Heart left ventricle (tissue), 16 donors: ENCODE results near the gene CHIC2. TPM values are rescaled to one million over a fixed set of nuclear protein-coding genes. Genes with fewer than 3 reads are reported as not detected.

ENCODE experiments used
- ATAC-seq, 4 donors: fragments of 200-7000 bp; cut with Tn5 transposase; one replicate each; pipeline ENCODE4 v1.9.1; 2020 to 2022; ENCODE audit warnings: moderate library complexity in 4 of 4, mild to moderate bottlenecking in 3 of 4, moderate number of reproducible peaks in 1 of 4
- DNase-seq, 5 donors: peaks; one replicate each; pipeline ENCODE4 v3.0.0-alpha.2; 2020
- H3K27ac ChIP-seq, 12 donors: fragments of 200-600 bp; sonication (generic) in 4 of 12; one replicate each; pipeline versions ENCODE4 v1.5.0 to v1.8.0; 2016 to 2022; ENCODE audit warnings: mild to moderate bottlenecking in 2 of 12
- H3K27me3 ChIP-seq, 9 donors: fragments of 200-600 bp; sonication (generic) in 2 of 9; one replicate each; pipeline versions ENCODE4 v1.5.1 to v1.8.0; 2016 to 2022; ENCODE audit warnings: mild to moderate bottlenecking in 3 of 9
- H3K36me3 ChIP-seq, 9 donors: fragments of 200-600 bp; sonication (generic) in 2 of 9; one replicate each; pipeline versions ENCODE4 v1.5.0 to v1.8.0; 2018 to 2022; ENCODE audit warnings: mild to moderate bottlenecking in 2 of 9
- H3K4me1 ChIP-seq, 12 donors: fragments of 200-600 bp; sonication (generic) in 4 of 12; one replicate each; pipeline versions ENCODE4 v1.5.0 to v1.8.0; 2016 to 2022; ENCODE audit warnings: mild to moderate bottlenecking in 3 of 12
- H3K4me3 ChIP-seq, 12 donors: fragments of 200-600 bp; sonication (generic) in 4 of 12; one replicate each; pipeline versions ENCODE4 v1.5.0 to v1.8.0; 2017 to 2022; ENCODE audit warnings: mild to moderate bottlenecking in 9 of 12, moderate library complexity in 4 of 12
- H3K9me3 ChIP-seq, 12 donors: fragments of 200-600 bp; sonication (generic) in 4 of 12; one replicate each; pipeline versions ENCODE4 v1.5.0 to v1.8.0; 2016 to 2022; ENCODE audit warnings: mild to moderate bottlenecking in 1 of 12
- CTCF ChIP-seq, 12 donors: fragments of 200-600 bp; sonication (generic) in 4 of 12; IDR thresholded peaks; one replicate each; pipeline versions ENCODE4 v1.5.0 to v1.8.0; 2018 to 2022; ENCODE audit warnings: antibody characterized with exemption in 12 of 12, mild to moderate bottlenecking in 5 of 12
- POLR2A ChIP-seq, 2 donors: fragments of 450-650 bp; IDR thresholded peaks; one replicate each; pipeline ENCODE4 v1.6.1; 2017; ENCODE audit warnings: antibody characterized with exemption in 2 of 2, mild to moderate bottlenecking in 2 of 2, moderate library complexity in 2 of 2
- WGBS, 4 donors: extraction: QIAGEN DNeasy Blood & Tissue Kit in 2 of 4; methylation state at CpG; one replicate each; pipeline versions ENCODE4 v1.1.5 to v1.1.7; 2013 to 2018; 5-methylcytosine and 5-hydroxymethylcytosine counted together
- intact Hi-C, 10 donors: fragments of 100-400 bp; cut with DNase I; formaldehyde crosslinking; loops; one replicate each; pipeline versions ENCODE4 v1.11.1 to v1.14.2; 2022
- polyA plus RNA-seq, 2 donors: library from polyadenylated mRNA; stranded (reverse); fragments of 200-250 nt; gene quantifications; one replicate each; pipeline ENCODE4 v1.2.3, GENCODE V29; 2013
- total RNA-seq, 9 donors: library from RNA; depleted of rRNA in 2 of 9; stranded (reverse); fragments of >200 nt in 2 of 9; fragmentation: NEBNext Ultra II Directional in 3 of 9; extraction: Animal tissue kit (Norgen Biotek cat#: 25700) in 3 of 9; gene quantifications; one replicate each; pipeline versions ENCODE4 v1.1.0 to v1.2.4, GENCODE V29; 2016 to 2023
- donor health status: ischemic (EF 13 %, LVEDD 7.1; RV severe dilation, severe dysfunction).
- donor health status: healthy with polysubstance abuse.
- donor health status: DM: no; HTN: yes; CAD: no.
- donor health status: DM: no; HTN: no; CAD: no.
- donor health status: ischemic (EF 25% LVEDD 6.9; RV normal size, moderate dysfunction).
- donor health status: ischemic (EF 25% LVEDD 5.7; RV mildly dilated, moderate dysfunction).
- donor health status: healthy.
- donor health status: DM: yes; HTN: yes; CAD: no.
- donor health status: ischemic (EF 35%, LVEDD 5.7; RV mildly dilated, moderate dysfunction).
- donor health status: nonischemic (EF 11% LVEDD 7.7; RV severe dilation, severe dysfunction).
- donor health status: DM: yes; HTN: yes; CAD: no.
- donor health status: PGD.
- donor health status: ischemic (EF 29% LVEDD 5.4; RV normal size, mild dysfunction).
- donor health status: nonischemic (EF 23%, LVEDD 6.1; RV moderate dilation, normal function).

Gene CHIC2
- total and polyA plus RNA-seq, 11 donors = 5.5 to 17.8 (median 11.2) TPM

GRCh38 chr4:54065282-54066087, 1.1 kb upstream of the CHIC2 start:
- Histone ChIP-seq H3K9me3 (peaks cover 0 to 10% (median 0%) of the 10 kb centered on the region in 12 donors), H3K27me3 (no peaks in the 10 kb centered on the region), H3K4me1 (peaks cover 0 to 56% (median 44%) of the 10 kb centered on the region in 12 donors), H3K27ac (peak overlapping the region; percentile 86 to 97 (median 94)), H3K36me3 (no peaks in the 10 kb centered on the region), H3K4me3 (peak overlapping the region in 11 of 12 donors; percentile 84 to 100 (median 97))
- intact Hi-C loops = loop anchor here in 6 of 10 donors (1.0 to 10.0 kb wide), 5 partner anchors 149 to 361 kb away; partner anchors contain the start of gene PDGFRA (in 1 of the 6)
- peak in 2 of 5 donors; percentile 26 to 30 for DNase-seq
- 40 to 55% (median 47%) methylated on average over 6 of the region's 6 CpGs for WGBS, 4 donors
- ATAC-seq = peak in 1 of 4 donors; percentile 3
- TF ChIP-seq POLR2A (IDR thresholded peaks at IDR 0.05) = no peak
- TF ChIP-seq CTCF (IDR thresholded peaks at IDR 0.05) = no peak

- H3K27ac ChIP-seq = peak overlapping the region; percentile 86 to 97 (median 94)
- ATAC-seq (peak; percentile 25 to 32 (median 28)), DNase-seq (peak; percentile 30 to 75 (median 37))
- H3K27me3 ChIP-seq = no peaks in the 10 kb centered on the region
- H3K4me1 ChIP-seq = peaks cover 7 to 72% (median 56%) of the 10 kb centered on the region in 12 donors
- TF ChIP-seq POLR2A (IDR thresholded peaks at IDR 0.05) = no peak
- no peak for TF ChIP-seq CTCF (IDR thresholded peaks at IDR 0.05)
- WGBS, 4 donors = 0% methylated on average over 35 to 38 of the region's 38 CpGs
- no peaks in the 10 kb centered on the region for H3K36me3 ChIP-seq
- H3K4me3 ChIP-seq = peak overlapping the region; percentile 84 to 100 (median 96)
- H3K9me3 ChIP-seq = peaks cover 0 to 10% (median 0%) of the 10 kb centered on the region in 12 donors
- intact Hi-C loops = loop anchor here in 6 of 10 donors (5.0 to 10.0 kb wide), 5 partner anchors 38 to 359 kb away; partner anchors contain the start of genes GSX2 (in 1 of the 6) and PDGFRA (in 1 of the 6)
These were observed 578 bp downstream of the CHIC2 start for GRCh38 chr4:54063737-54064316.

GRCh38 chr4:54063229-54063628, 1.2 kb downstream of the CHIC2 start:
- Histone ChIP-seq H3K27me3 (no peaks in the 10 kb centered on the region), H3K4me3 (peak overlapping the region; percentile 84 to 100 (median 96)), H3K9me3 (peaks cover 0 to 6% (median 0%) of the 10 kb centered on the region in 12 donors), H3K27ac (peak overlapping the region in 11 of 12 donors; percentile 90 to 97 (median 94)), H3K36me3 (no peaks in the 10 kb centered on the region), H3K4me1 (peaks cover 8 to 77% (median 57%) of the 10 kb centered on the region in 12 donors)
- intact Hi-C loops = loop anchor here in 6 of 10 donors (5.0 to 10.0 kb wide), 5 partner anchors 39 to 358 kb away; partner anchors contain the start of genes GSX2 (in 1 of the 6) and PDGFRA (in 1 of the 6)
- no peak for ATAC-seq
- WGBS, 4 donors = 2 to 5% (median 4%) methylated on average over 4 of the region's 4 CpGs
- no peak for TF ChIP-seq CTCF (IDR thresholded peaks at IDR 0.05)
- TF ChIP-seq POLR2A (IDR thresholded peaks at IDR 0.05) = no peak
- DNase-seq = no peak
